Loucy (cell line): ENCODE results near the gene SLC4A4.

Experiments used
- CTCF ChIP-seq: fragments of 200-600 bp; sonication (generic); conservative IDR thresholded peaks from 2 replicates; pipeline ENCODE4 v1.5.1; 2014; ENCODE audit warnings: mild to moderate bottlenecking, antibody characterized with exemption, low read length
- EZH2phosphoT487 ChIP-seq: fragments of 200-600 bp; IDR thresholded peaks from 2 replicates; pipeline ENCODE4 v1.6.1; 2018; ENCODE audit warnings: antibody characterized with exemption, mild to moderate bottlenecking, moderate library complexity, borderline replicate concordance

- TF ChIP-seq CTCF: no peak
- no peak for TF ChIP-seq EZH2phosphoT487
Measured at GRCh38 chr4:71429106-71429505, 90.3 kb downstream of the SLC4A4 start.
